ENCODE data around the gene MVB12A. TPM values are rescaled to one million over a fixed set of nuclear protein-coding genes. Genes with fewer than 3 reads are reported as not detected.

Gene MVB12A
- total RNA-seq, 2 experiments from 2014 or later = 57.3 to 65.1 TPM

GRCh38 chr19:17451820-17452219 lies 32.0 kb downstream of the MVB12A start:
- ChIA-PET POLR2A (no interaction called here), CTCF (ENCODE audit: unreplicated experiment) (interaction anchor here (0.6 kb wide), 1 partner anchor 251 kb away, joined by 6 read pairs; no protein-coding TSS in a partner anchor)
- Histone ChIP-seq H3K36me3 (ENCODE audit: insufficient read depth, low read length) (no peaks in the 10 kb centered on the region), H3K4me2 (ENCODE audit: low read length) (no peak overlapping the region), H3K27ac (ENCODE audit: low read depth, low read length, poor library complexity, severe bottlenecking) (no peak overlapping the region), H3K9me3 (ENCODE audit: low read length) (no peaks in the 10 kb centered on the region), H3K4me1 (ENCODE audit: insufficient read depth, low read length, poor library complexity, severe bottlenecking) (peaks cover 15% of the 10 kb centered on the region), H3K4me3 (ENCODE audit: low read depth, low read length, poor library complexity, severe bottlenecking) (no peak overlapping the region), H4K20me1 (ENCODE audit: insufficient read depth, low read length) (no peaks in the 10 kb centered on the region), H3K9me2 (ENCODE audit: insufficient read depth, low read length) (no peaks in the 10 kb centered on the region), H2AFZ (ENCODE audit: low read length) (no peak overlapping the region), H3K79me2 (ENCODE audit: insufficient read depth, low read depth, low read length) (no peaks in the 10 kb centered on the region)
- intact Hi-C loops (cut with micrococcal nuclease; ENCODE audit: unreplicated experiment) = no loop called here
- no peak for DNase-seq (ENCODE audit: low spot score)
- TF ChIP-seq EZH2phosphoT487 (IDR thresholded peaks at IDR 0.05; ENCODE audit: borderline replicate concordance, low read depth, low read length) = no peak
- TF ChIP-seq CTCF (conservative IDR thresholded peaks at IDR 0.05; ENCODE audit: low read length) = no peak
- BruUV-seq (replicated peaks) = no TSS peak

- no peak for DNase-seq (ENCODE audit: low spot score)
- Histone ChIP-seq H2AFZ (ENCODE audit: low read length) (no peak overlapping the region), H3K9me3 (ENCODE audit: low read length) (no peaks in the 10 kb centered on the region), H3K36me3 (ENCODE audit: insufficient read depth, low read length) (no peaks in the 10 kb centered on the region), H3K4me3 (ENCODE audit: low read depth, low read length, poor library complexity, severe bottlenecking) (no peak overlapping the region), H3K79me2 (ENCODE audit: insufficient read depth, low read depth, low read length) (no peaks in the 10 kb centered on the region), H3K27ac (ENCODE audit: low read depth, low read length, poor library complexity, severe bottlenecking) (no peak overlapping the region), H3K9me2 (ENCODE audit: insufficient read depth, low read length) (no peaks in the 10 kb centered on the region), H4K20me1 (ENCODE audit: insufficient read depth, low read length) (no peaks in the 10 kb centered on the region), H3K4me1 (ENCODE audit: insufficient read depth, low read length, poor library complexity, severe bottlenecking) (peaks cover 15% of the 10 kb centered on the region), H3K4me2 (ENCODE audit: low read length) (no peak overlapping the region)
- intact Hi-C loops (cut with micrococcal nuclease; ENCODE audit: unreplicated experiment) = no loop called here
- TF ChIP-seq CTCF (conservative IDR thresholded peaks at IDR 0.05; ENCODE audit: low read length) = no peak
- TF ChIP-seq EZH2phosphoT487 (IDR thresholded peaks at IDR 0.05; ENCODE audit: borderline replicate concordance, low read depth, low read length) = no peak
- no TSS peak for BruUV-seq (replicated peaks)
- ChIA-PET POLR2A (no interaction called here), CTCF (ENCODE audit: unreplicated experiment) (no interaction called here)
These were observed 34.8 kb downstream of the MVB12A start for GRCh38 chr19:17454576-17455071.

GRCh38 chr19:17455308-17456123 lies 35.7 kb downstream of the MVB12A start:
- ChIA-PET CTCF (ENCODE audit: unreplicated experiment) (no interaction called here), POLR2A (interaction anchor here (0.6 kb wide), 1 partner anchor 16 kb away, joined by 3 read pairs; no protein-coding TSS in a partner anchor)
- Histone ChIP-seq H3K4me3 (ENCODE audit: low read depth, low read length, poor library complexity, severe bottlenecking) (no peak overlapping the region), H3K9me2 (ENCODE audit: insufficient read depth, low read length) (no peaks in the 10 kb centered on the region), H3K79me2 (ENCODE audit: insufficient read depth, low read depth, low read length) (no peaks in the 10 kb centered on the region), H3K27ac (ENCODE audit: low read depth, low read length, poor library complexity, severe bottlenecking) (no peak overlapping the region), H3K4me1 (ENCODE audit: insufficient read depth, low read length, poor library complexity, severe bottlenecking) (peaks cover 12% of the 10 kb centered on the region), H2AFZ (ENCODE audit: low read length) (no peak overlapping the region), H3K4me2 (ENCODE audit: low read length) (no peak overlapping the region), H3K9me3 (ENCODE audit: low read length) (no peaks in the 10 kb centered on the region), H3K36me3 (ENCODE audit: insufficient read depth, low read length) (no peaks in the 10 kb centered on the region), H4K20me1 (ENCODE audit: insufficient read depth, low read length) (no peaks in the 10 kb centered on the region)
- TF ChIP-seq EZH2phosphoT487 (IDR thresholded peaks at IDR 0.05; ENCODE audit: borderline replicate concordance, low read depth, low read length) (no peak), CTCF (conservative IDR thresholded peaks at IDR 0.05; ENCODE audit: low read length) (no peak)
- no TSS peak for BruUV-seq (replicated peaks)
- DNase-seq (ENCODE audit: low spot score) = no peak
- intact Hi-C loops (cut with micrococcal nuclease; ENCODE audit: unreplicated experiment) = no loop called here
